ENCODE measurements around the gene VPS37D.

The VPS37D gene

GRCh38 chr7:73622909-73623797 is 44.5 kb upstream of the VPS37D start:
- Histone ChIP-seq H3K27me3 (peaks cover 100% of the 10 kb centered on the region), H3K4me1 (ENCODE audit: control insufficient read depth in 1 of 2, insufficient read depth in 1 of 2, low read depth in 1 of 2, low read length in 1 of 2) (peaks cover 3 to 18% of the 10 kb centered on the region in 2 experiments), H3K36me3 (no peaks in the 10 kb centered on the region), H3K27ac (no peak overlapping the region), H3K9me3 (no peaks in the 10 kb centered on the region), H3K4me3 (ENCODE audit: low read depth in 1 of 2, low read length in 1 of 2) (no peak overlapping the region)
- TF ChIP-seq CTCF (IDR thresholded peaks at IDR 0.05): no peak

DNA sequence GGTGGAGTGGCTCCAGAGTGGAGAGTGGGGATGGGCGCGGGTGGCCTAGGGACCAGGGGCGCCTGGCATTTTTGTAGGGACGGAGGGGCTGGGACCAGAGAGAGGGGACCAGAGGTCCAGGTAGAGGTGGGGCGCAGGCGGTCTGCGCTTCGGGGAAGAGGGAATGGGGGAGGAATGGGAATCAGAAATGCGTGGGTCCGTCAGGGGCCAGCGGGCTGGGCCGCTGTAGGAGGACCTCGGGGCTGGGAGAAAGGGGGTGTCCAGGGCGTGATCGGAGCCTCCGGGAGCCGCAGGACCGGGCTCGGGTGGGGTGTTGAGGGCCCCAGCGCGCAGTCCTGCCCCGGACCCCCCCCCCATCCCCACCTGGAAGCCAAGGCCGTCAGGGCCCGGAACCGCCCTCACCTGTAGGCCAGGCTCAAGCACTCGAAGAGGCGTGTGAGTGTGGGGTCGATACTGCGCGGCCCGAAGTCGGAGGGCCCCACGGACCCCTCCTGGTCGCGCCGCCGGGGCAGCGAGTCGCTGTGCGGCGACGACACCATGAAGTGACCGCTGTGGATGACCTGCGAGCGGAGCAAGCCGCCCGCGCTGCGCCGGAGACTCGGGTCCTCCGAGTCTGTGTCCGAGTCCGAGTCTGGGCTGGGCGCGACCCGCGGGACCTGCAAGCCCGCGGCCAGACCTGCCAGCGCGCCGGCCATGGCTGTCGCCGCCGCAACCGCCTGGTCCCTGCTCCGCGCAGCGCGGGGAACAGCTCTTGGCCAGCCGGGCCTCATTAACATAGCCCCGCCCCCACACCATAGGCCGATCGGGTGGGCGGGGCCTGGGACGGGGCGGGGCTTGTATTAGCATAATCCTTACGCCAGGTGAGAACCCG is 43.6 kb upstream of the VPS37D start, which contains the start of gene MLXIPL:
TSS of gene MLXIPL (minus strand) at position 725 of the 871 bp plus-strand sequence. CDS start at position 695, 30 bp downstream.
- Histone ChIP-seq H3K4me3 (ENCODE audit: low read depth in 1 of 2, low read length in 1 of 2) (peak within 1 kb of the TSS; percentile 31 to 53), H3K27me3 (peaks cover 100% of the 10 kb centered on the region), H3K4me1 (ENCODE audit: control insufficient read depth in 1 of 2, insufficient read depth in 1 of 2, low read depth in 1 of 2, low read length in 1 of 2) (peaks cover 3 to 18% of the 10 kb centered on the region in 2 experiments), H3K9me3 (no peaks in the 10 kb centered on the region), H3K27ac (no peak within 1 kb of the TSS), H3K36me3 (no peaks in the 10 kb centered on the region)
- no peak for TF ChIP-seq CTCF (IDR thresholded peaks at IDR 0.05)

DNA sequence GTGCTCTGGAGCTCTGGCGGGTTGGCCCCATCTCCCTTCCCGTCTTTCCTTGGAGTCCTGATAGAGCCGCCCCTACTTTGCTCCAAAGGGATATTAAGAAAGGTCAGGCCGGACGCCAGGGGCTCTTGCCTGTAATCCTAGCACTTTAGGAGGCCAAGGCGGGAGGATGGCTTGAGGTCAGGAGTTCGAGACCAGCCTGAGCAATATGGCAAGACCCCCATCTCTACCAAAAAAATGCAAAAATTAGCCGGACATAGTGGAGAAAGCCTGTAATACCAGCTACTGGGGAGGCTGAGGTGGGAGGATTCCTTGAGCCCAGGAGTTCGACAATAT is 43.0 kb upstream of the VPS37D start:
- H3K4me3 ChIP-seq (ENCODE audit: low read depth in 1 of 2, low read length in 1 of 2): peak overlapping the region in 1 of 2 experiments; percentile 53
- no peak for TF ChIP-seq CTCF (IDR thresholded peaks at IDR 0.05)
- no peak overlapping the region for H3K27ac ChIP-seq
- no peaks in the 10 kb centered on the region for H3K9me3 ChIP-seq
- H3K27me3 ChIP-seq: peaks cover 100% of the 10 kb centered on the region
- no peaks in the 10 kb centered on the region for H3K36me3 ChIP-seq
- peaks cover 3 to 18% of the 10 kb centered on the region in 2 experiments for H3K4me1 ChIP-seq (ENCODE audit: control insufficient read depth in 1 of 2, insufficient read depth in 1 of 2, low read depth in 1 of 2, low read length in 1 of 2)

- Histone ChIP-seq H3K27me3 (peaks cover 95% of the 10 kb centered on the region), H3K27ac (no peak overlapping the region), H3K4me3 (ENCODE audit: low read depth in 1 of 2, low read length in 1 of 2) (no peak overlapping the region), H3K9me3 (no peaks in the 10 kb centered on the region), H3K36me3 (no peaks in the 10 kb centered on the region), H3K4me1 (ENCODE audit: control insufficient read depth in 1 of 2, insufficient read depth in 1 of 2, low read depth in 1 of 2, low read length in 1 of 2) (peaks cover 3 to 18% of the 10 kb centered on the region in 2 experiments)
- no peak for TF ChIP-seq CTCF (IDR thresholded peaks at IDR 0.05)
Observed at GRCh38 chr7:73625276-73625675, 42.4 kb upstream of the VPS37D start.

DNA sequence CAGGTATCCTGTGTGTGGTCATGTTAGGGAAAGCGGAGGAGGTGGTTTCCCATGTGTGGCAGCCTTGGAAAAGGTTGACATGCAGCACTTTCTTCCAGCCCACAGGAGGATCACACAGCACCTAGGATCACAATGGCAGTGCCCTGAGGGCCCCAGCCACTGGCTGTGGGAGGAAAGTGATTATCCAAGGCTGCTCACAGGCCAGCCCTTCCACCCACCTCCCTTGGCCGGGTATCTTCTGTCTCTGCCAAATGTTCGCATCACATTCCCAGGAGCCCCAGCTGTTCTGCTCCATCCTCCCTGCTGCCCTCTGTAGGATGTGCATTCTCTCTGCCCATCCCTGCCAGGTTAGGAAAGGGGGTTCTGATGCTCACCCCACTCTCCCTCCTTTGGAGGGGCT is 40.8 kb upstream of the VPS37D start:
- H3K4me1 ChIP-seq (ENCODE audit: control insufficient read depth in 1 of 2, insufficient read depth in 1 of 2, low read depth in 1 of 2, low read length in 1 of 2): peaks cover 3 to 18% of the 10 kb centered on the region in 2 experiments
- H3K4me3 ChIP-seq (ENCODE audit: low read depth in 1 of 2, low read length in 1 of 2): no peak overlapping the region
- no peaks in the 10 kb centered on the region for H3K36me3 ChIP-seq
- H3K9me3 ChIP-seq: no peaks in the 10 kb centered on the region
- TF ChIP-seq CTCF (IDR thresholded peaks at IDR 0.05): no peak
- H3K27ac ChIP-seq: no peak overlapping the region
- H3K27me3 ChIP-seq: peaks cover 95% of the 10 kb centered on the region

Measured in neutrophil (primary cell).